Activated naive CD8-positive, alpha-beta T cell treated with anti-CD3 and anti-CD28 coated beads, Interleukin-2, amount 50 U/mL, for 16 hours (primary cell): ENCODE measurements around the gene CD180.

Experiments
- DNase-seq: peaks from one replicate; pipeline ENCODE4 v3.0.0-alpha.2; 2020; ENCODE audit warnings: low read depth, low spot score

The CD180 gene

DNA sequence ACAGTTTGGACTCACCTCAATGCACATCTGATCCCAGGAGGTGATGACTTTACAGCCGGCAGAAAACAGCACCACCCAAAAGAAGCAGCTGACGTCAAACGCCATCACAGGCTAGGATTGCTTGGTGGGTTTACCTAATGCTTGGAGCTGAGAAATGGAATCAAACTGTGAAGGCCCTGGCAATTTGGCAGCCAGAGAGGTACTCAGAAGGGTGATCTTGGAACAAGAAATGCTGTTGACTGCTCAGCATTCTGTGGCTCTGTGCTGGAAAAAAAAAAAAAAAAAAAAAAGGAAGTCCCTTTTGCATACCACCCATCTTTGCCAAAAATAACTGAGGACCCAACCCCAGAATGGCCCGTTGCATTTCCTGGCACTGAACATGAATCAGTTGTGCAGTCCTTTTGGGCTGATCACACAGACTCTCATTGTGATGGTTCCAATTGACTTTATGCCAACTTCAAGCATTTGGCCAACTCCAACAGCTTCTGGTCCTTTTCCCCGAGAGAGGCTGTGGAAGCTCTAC lies at the start of gene CD180:
CD180 (minus strand) TSS at position 263 of the 523 bp plus-strand sequence; CDS start at position 105, 158 bp downstream.
- no peak for DNase-seq

DNA sequence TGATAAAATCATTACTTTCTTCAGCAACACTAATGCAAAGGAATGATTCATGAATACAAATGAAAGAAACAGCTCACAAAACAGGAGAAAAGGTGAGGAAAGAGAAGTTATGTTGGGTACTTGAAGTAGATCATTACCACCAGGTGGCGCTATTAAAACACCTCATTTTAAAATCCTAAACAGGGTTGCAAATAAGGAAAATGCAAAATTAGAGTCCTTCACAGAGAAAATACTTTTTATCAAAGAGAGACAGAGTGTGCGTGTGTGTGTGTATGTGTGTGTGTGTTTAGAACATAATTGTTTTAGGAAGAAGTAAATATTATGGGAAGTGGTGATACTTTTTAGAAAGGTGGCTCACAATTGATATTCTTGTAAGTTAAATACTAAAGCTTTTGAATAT lies 49.5 kb upstream of the CD180 start:
- DNase-seq, result no peak

DNA sequence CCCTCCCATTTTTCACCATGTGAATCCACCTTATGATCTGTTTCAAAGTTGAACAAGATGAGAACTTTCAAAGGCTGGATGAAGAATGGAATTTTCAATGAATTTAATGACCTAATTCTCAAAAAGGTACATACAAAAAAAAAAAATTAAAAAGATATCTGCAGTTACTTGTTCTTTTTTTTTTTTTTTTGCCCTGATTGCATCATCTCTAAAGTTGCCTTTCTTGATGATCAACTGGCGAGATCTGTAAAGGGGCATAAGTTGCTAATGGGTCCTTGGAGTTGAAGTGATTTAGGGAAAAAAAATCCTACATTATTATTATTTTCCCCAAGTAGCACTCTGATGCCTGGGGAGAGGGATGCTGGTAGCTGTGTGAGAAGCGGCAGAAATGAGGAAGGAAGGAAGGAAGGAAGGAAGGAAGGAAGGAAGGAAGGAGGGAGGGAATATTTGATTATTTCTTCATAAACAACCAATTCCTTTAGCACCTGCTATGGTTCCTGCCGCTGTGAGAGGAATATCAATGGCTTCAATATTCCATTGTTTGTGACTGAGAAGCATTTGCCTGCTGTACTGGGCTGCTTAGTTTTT lies 48.8 kb upstream of the CD180 start:
- DNase-seq, result no peak

DNA sequence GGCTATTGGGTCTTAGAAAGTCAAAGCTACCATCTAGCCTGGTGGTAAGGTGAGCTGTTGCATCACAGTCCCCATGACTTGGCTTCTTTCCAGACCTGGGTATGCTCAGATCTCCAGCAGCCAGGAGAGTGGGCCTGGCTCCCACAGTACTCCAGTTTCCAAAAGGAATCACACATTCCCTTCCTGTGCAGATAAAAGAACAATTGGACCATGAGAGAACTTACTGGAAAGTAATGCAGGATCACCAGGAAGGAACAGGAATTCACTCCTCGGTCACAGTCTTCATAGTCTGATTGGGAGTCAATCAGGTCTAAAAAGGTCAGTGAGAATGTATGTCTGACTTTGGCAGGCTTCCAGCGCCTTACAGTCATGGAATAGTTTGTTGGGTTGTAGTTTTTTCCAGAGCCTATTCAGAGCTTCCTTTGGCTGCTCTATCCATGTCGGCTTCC lies 47.8 kb upstream of the CD180 start:
- no peak for DNase-seq

DNA sequence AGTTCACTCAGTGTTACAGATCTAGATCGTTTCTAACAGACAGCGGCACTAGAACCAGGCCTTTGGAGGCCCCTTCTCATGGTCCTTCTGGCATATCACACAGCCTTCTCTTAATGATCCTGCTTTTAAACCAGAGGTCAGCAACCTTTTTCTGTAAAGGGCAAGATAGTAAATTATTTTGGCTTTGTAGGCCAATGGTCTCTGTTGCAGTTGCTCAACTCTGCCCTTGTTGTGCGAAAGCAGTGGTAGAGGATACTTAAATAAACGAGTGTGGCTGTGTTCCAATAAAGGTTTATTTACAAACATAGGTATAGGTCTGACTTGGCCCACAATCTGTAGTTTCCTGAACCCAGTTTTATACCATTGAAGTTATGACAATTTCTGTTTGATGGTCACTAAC lies 47.3 kb upstream of the CD180 start:
- no peak for DNase-seq

DNA sequence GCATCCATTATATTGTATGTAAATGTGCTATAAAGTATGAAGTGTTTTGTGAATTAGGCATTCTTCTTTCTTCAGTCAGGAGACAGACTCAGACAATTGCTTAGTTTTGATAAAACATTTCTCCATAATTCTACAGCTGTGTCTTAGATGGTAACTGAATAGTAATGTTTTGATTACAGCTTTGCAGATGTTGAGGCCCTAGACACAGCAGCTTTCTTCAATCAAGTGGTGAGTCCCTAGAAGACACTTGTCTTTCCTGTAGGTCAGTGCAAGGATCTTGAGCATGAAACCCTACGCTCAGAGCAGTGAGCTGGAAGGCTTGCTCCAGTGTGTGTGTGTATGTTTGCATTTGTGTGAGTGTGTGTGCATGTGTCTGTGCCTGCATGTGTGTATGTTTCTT lies 46.8 kb upstream of the CD180 start:
- no peak for DNase-seq

DNA sequence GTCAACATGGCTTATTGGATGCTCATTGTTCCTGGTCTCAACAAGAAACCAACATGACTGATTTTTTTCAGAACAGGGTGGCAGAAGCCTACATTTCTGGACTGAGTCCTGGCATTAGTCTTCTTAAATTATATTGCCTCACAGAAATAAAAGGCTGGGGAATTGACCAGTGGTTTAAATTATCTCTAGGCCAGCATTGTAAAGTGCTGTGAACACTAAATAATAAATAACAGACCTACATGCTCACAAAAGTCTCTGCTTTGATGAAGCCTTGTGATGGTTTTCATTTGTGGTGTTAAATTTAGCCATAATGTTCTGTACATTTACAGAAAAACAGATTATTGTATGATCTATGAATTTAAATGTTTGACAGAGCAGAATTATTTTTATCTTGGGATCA lies 44.7 kb upstream of the CD180 start:
- no peak for DNase-seq

DNA sequence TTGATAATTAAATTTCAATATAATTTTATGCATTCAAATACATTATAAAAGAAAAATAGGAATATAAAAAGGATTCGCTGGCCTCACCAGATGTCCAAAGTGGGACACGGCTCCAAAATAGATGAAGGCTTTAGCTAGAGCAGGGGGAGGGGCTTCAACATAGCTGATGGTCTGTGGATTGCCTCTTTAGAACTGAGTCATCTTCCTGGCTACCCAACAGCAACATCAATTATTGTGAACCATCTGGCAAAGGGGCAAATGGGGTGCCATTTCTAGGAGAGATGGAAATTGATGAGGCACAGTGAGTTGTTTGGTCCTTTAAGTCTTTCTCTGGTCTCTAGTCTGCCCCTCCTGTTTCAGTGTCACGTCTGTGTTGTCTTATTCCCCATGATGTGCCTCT lies 44.2 kb upstream of the CD180 start:
- no peak for DNase-seq

DNA sequence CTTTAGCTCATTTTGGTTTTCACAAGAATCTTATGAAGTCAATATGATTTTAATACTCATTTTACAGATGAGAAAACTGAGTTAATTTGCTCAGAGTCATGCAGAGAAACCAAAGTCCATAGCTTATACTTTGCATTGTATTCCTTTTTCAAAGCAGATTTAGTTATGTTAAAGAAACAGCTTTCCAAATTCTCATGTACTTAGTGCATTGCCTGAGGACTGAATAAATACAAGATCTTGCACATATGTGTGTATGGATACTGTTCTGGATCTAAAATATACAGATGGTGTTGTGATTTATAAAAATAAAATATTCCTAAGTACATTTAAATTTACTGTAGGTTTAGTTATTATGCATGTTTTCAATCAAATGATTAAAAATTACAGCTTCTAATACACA lies 43.5 kb upstream of the CD180 start:
- no peak for DNase-seq

DNA sequence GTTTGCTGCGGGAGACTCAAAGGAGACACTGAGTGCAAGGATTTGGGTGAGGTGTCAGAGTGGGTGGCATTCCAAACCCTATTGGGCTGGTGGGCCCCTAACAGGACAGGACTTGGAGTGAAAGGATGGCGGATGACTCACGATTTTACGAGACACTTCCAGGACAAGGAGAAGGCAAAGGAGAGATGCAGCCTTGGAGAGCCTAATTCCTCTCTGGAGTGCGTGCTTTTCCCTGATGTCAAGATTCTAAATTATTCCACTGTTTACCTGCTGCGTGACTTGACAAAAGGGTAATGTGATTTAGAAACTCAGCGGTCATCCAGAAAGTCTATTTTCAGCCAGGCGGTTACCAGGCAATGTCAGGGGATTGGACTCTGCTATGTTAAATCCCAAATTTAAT lies 41.6 kb upstream of the CD180 start:
- no peak for DNase-seq

DNA sequence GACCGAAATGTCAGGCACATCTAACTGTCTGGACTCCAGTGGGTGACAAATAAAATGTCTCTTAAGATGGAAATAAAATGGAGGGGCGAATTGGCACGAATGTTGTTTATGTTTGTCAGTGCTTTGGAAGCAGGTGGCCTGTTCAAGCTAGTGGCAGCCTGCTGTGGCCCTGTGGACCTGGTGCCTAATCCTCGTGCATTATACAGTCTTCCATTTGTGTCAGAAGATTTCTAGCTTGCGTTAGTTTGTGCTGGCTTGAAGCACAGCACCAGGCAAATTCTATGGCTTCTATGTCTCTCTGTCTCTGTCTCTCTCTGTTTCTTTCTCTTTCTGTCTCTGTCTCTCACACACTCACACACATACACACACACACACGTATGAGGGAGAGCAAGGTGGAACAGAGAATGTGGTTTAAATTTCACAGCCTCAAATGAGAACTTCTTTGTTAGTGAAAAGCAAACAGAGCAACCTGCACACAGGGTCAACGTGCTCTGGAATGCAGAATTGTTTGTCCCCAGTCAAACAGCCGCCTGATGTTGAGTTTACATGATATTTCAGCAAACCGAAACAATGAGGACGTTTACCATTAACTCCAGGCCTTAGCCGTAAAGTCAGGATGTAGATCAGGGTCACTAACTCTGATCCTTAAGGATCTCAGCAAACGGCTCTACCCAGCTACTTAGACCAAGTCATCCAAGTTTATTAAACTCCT lies 39.0 kb upstream of the CD180 start:
- no peak for DNase-seq

DNA sequence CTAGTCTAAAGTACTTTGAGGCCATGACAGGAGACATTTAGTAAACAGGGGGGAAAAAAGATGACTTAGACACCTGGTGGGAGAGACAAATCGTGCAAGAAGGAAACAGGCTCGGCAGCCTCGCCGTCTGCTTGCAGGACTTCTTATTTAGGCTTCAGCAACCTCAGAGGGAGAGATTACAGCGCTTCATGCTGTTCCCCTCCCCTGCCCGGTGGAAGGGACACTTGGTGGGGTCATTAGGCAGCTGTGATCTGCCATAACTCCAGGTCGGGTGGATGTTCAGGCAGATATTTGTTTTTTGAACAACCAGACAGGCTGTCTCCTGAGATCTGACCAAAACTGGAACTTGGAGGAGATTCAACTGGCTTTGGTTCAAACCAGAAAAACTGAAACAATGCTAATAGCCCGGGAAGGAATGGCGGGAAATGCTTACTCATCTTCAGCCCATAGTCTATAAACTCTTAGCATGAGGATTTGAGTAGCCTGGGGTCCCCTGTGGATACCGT lies 38.1 kb upstream of the CD180 start:
- no peak for DNase-seq

DNA sequence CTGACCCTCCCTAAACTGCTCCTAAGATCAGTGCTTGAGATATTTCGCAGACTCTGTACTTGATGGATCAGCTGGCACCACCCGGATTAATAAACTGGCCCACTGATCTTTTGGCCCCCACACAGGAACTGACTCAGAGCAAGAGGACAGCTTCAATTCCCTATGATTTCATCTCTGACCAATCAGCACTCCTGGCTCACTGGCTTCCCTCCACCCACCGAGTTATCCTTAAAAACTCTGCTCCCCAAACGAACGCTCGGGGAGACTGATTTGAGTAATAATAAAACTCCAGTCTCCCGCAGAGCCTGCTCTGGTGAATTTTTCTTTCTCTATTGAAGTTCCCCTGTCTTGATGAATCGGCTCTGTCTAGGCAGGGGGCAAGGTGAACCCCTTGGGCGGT lies 36.5 kb upstream of the CD180 start:
- DNase-seq, result no peak

DNA sequence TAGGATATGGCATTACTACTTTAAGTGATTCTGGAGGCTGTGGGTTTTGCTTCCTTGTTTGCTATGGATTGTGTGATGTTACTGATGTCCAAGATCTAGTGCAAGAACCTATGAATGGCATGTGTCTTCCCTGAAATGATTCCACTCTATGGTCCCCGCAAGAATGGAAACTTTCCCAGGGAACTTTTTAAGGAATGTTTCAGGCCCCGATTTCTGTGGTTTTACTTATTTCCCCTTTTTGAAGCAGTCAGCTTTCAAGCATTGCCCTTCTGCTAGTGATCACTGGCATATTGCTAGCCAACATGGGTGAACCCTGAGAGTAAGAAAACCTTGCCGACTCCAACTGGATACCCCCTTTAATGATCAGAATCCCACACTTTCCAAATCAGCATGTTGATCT lies 26.6 kb upstream of the CD180 start:
- DNase-seq, result no peak

DNA sequence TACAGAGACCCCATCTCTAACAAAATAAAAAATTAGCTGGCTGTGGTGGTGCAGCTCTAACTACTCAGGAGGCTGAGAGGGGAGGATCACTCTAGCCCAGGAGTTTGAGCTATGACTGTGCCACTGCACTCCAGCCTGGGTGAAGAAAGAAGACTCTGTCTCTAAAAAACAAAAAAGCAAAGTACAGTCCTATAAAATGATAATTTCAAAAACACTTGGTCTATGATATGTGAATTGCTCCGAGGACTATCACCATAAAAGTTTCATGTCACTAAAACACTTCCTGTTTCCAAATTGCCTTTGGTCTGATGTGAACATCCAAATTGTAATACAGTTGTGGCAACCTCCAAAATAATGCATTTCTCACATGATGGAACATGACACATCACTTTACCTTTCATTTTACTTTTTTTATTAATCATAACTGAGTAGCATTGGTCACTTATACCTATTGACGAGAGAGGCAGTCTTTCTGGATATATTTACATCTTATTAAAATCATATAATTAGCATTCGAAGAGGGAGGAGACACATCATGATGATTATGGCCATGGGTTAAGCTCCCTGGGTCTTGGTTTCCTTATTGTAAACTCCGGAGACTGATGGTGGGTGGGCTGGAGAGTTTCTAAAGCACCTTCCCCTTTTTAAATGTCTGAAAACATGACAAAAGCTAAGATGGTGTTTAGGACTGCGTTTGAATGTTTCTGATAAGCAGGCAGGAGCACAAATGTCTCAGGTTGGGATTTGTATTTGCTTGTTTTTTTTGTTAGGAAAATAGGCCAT lies 25.8 kb upstream of the CD180 start:
- no peak for DNase-seq

DNA sequence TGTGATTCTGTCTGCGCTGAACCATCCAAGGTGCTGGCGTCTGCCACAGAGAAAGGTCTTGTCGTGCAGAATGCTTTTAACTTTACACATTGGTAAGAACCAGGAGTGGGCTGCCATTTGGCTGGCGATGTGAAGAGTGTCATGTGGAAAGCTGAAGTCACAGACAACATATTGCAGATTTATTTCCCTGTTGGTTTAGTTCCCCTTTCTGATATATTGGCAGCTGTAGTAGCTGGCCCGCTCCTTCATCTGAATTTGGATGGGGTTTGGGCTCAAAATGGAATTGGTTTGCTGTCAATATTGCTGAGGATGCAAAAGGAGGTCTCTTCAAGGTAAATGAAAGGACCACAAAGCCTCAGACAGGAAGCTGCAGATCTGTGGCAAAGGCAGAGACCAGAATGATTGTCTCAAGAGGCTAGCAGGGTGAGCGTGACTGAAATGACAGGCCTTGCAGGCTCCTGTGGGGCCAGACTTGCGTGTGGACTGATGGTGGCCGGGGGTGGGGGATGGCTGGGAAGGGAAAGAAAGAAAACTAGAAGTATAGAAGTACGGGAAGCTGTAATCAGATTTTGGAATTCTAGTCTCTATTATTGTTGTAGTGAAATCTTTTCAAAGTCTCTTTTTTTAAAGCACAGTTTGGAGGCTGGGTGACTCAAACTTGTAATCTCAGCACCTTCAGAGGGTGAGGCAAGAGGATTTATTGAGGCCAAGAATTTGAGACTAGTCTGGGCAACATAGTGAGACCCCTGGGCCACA lies 25.1 kb upstream of the CD180 start:
- no peak for DNase-seq

DNA sequence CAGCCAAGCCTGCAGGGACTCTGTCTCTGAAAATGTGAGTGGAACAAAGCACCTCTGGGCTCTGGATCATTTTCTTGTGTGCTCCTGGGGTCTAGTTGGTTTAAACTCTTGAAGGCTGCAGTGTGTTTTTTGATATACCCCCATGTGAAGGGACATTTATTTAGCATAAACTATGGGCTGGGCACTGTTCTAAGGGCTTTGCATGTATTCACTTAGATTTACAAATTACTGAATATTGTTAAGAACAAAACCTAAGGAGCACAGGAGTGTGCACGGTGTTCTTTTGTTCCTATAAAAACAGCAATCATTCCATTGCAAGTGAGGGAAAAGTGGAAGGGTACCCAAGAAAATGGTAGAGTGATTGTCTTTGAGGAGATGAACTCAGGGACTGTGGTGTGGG lies 20.0 kb upstream of the CD180 start:
- no peak for DNase-seq

DNA sequence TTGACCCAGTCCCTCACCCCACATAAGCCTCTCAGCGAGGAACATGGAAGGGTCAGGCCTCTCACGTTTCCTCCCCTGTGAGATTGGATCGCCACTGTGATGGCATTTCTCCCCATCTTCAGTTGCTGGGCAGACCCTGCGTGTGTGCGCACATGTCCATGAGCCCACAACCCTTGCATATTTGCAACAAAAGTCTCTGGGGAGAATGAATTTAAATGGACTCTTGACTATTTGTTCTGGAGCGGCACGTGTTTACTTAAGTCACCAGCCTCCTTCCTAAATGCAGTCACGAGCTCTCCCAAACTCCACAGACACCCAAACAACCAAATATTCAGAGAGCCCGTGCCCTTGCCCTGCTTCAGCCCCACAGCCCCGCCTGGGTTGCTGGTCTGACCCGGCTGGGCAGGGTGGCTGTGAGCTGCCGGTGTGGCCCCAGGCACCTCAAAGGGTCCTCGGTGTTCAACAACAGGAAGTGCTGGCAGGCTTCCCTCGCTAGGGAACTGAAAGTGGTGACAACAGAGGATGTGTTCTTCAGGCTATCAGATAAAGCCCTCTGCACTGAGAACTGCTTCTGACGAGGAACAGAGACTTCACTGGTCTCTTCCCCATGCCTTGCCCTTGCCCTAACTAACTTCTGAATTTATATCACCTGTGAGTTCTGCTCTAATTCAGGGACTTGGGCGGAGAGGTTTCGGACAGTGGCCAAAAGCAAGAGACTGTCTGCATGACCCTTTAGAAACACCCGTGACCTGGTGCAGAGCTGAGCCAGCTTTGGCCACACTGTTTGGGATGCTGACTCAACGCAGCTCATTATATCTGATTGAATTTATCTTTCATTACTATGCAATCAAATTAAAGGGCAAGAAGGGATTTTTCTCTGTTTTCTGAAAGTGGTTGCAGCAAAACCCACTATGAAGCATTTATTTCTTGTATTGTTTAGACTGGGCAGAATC lies 19.2 kb upstream of the CD180 start:
- DNase-seq, result peak; percentile 19

DNA sequence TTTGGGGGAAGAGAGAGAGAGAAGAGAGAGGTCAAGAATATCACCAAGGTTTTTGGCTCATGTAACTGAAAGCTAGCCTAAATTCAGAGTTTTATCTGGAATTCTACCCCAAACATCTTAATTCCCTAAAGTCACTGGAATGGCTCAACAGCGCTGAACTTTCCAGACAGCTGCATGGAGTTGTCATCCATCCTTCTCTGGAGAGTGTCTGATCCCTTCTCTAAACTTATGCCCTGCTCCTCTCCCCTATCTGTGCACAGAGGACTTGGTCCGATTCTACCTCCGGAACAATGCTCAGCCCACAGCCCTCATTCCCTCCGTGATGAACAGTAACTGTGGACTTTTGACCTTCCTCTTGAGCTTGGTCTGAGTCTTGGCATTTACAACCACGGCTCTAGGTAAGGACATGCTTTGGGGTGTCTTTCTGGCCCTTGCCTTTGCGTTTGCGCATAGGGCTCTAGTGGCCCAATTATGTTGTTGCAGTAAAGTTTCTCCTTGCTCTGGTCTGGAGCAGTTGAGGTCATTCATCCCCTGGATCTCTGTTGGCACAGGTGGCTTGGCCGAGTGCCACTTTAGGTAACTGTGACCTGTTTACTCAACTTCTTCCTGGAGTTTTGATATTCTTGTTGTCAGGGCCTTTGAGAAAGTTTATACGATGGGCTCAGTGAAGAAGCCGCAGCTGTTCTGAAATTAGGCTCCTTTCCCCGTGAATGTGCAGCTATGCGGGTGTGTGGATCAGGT lies 18.3 kb upstream of the CD180 start:
- DNase-seq, result no peak

DNA sequence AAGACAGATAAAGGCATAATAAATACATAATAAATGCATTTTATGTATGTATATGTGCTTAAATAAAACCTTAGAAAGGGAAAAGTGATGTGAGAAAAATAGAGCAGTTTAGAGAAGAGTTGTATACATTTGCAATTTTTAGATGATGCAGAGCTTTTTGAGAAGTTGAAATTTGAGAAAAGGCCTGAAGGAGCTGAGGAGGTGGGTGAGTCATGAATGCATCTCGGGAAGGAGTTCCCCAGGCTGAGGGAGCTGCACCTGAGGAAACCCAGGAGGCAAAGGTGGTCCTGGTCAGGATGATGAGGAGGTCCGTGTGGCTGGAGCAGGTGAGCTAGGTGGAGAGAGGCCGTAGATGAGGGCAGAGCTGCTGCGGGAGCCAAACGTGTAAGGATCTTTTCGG lies 17.4 kb upstream of the CD180 start:
- DNase-seq, result no peak
